A673 (cell line): Measurements from ENCODE around the gene TBL1X. TPM values are rescaled to one million over a fixed set of nuclear protein-coding genes. Genes with fewer than 3 reads are reported as not detected.

Source experiments
- BruUV-seq: library from RNA; stranded (reverse); fragments of 400-500 nt; replicated peaks from 2 replicates; lab custom pipeline; 2021; lab: Mats Ljungman, UMichigan
- CTCF ChIA-PET: fragments of 300-600 bp; sonication (Branson Sonifier 250); formaldehyde crosslinking; loops from one replicate; lab custom pipeline; 2022; ENCODE audit warnings: antibody characterized with exemption; lab: Charles Lee
- POLR2A ChIA-PET: fragments of 300-600 bp; sonication (Branson Sonifier 250); formaldehyde crosslinking; loops from one replicate; lab custom pipeline; 2022; ENCODE audit warnings: antibody characterized with exemption; ENCODE audit not compliant: low non-redundant PET; lab: Charles Lee
- DNase-seq: peaks from one replicate; pipeline ENCODE4 v3.0.0-alpha.2; 2015; ENCODE audit warnings: low spot score
- H3K27ac ChIP-seq: fragments of 200-600 bp; sonication (generic); 2 replicates; pipeline ENCODE4 v1.5.1; 2016; ENCODE audit warnings: mixed run types, low read depth, mild to moderate bottlenecking, mixed read lengths, antibody characterized with exemption, low read length; ENCODE audit not compliant: poor library complexity, severe bottlenecking
- H3K27me3 ChIP-seq: fragments of 200-600 bp; sonication (generic); replicated peaks from 2 replicates; pipeline ENCODE4 v1.6.1; 2017; ENCODE audit warnings: mixed run types, low read depth, mild to moderate bottlenecking, mixed read lengths, antibody characterized with exemption, low read length; ENCODE audit not compliant: insufficient read depth, poor library complexity
- H3K36me3 ChIP-seq: fragments of 200-600 bp; sonication (generic); 2 replicates; pipeline ENCODE4 v1.6.1; 2016; ENCODE audit warnings: mixed run types, mild to moderate bottlenecking, mixed read lengths, antibody characterized with exemption, low read length; ENCODE audit not compliant: insufficient read depth, poor library complexity, severe bottlenecking
- H3K4me1 ChIP-seq: fragments of 200-600 bp; sonication (generic); 2 replicates; pipeline ENCODE4 v1.6.1; 2017; ENCODE audit warnings: mixed run types, mild to moderate bottlenecking, mixed read lengths, antibody characterized with exemption, low read length; ENCODE audit not compliant: insufficient read depth, poor library complexity, severe bottlenecking
- H3K4me3 ChIP-seq: fragments of 200-600 bp; sonication (generic); 2 replicates; pipeline ENCODE4 v1.5.1; 2016; ENCODE audit warnings: low read depth, mixed run types, mild to moderate bottlenecking, mixed read lengths, low read length; ENCODE audit not compliant: poor library complexity, severe bottlenecking
- H3K9me3 ChIP-seq: fragments of 200-600 bp; sonication (generic); 2 replicates; pipeline ENCODE4 v1.6.1; 2016; ENCODE audit warnings: mixed run types, low read depth, mild to moderate bottlenecking, mixed read lengths, antibody characterized with exemption, low read length; ENCODE audit not compliant: poor library complexity, severe bottlenecking
- CTCF ChIP-seq: fragments of 300-800, 200-600 bp; sonication (generic); conservative IDR thresholded peaks from 2 replicates; pipeline ENCODE4 v1.5.1; 2017; ENCODE audit warnings: low read depth, mild to moderate bottlenecking, antibody characterized with exemption, low read length, moderate library complexity, mixed read lengths
- EZH2 ChIP-seq: fragments of 200-600 bp; sonication (generic); IDR thresholded peaks from 2 replicates; pipeline ENCODE4 v1.6.1; 2017; ENCODE audit warnings: borderline replicate concordance, low read depth, mild to moderate bottlenecking, mixed read lengths, antibody characterized with exemption, low read length; ENCODE audit not compliant: poor library complexity, severe bottlenecking
- intact Hi-C: fragments of 100-400 bp; cut with micrococcal nuclease; formaldehyde crosslinking; loops from one replicate; pipeline ENCODE4 v1.10.0; 2022; ENCODE audit not compliant: unreplicated experiment
- total RNA-seq: library from RNA; stranded (reverse); gene quantifications from 2 replicates; pipeline ENCODE4 v1.2.3, GENCODE V29; 2021

The TBL1X gene
- total RNA-seq, 1 experiment from 2014 or later = 26.9 TPM

- intact Hi-C loops = no loop called here
- Histone ChIP-seq H3K27me3 (no peaks in the 10 kb centered on the region), H3K9me3 (no peaks in the 10 kb centered on the region), H3K27ac (no peak overlapping the region), H3K36me3 (no peaks in the 10 kb centered on the region), H3K4me3 (no peak overlapping the region), H3K4me1 (peaks cover 18% of the 10 kb centered on the region)
- CTCF ChIA-PET = no interaction called here
- peak; percentile 7 for DNase-seq
- POLR2A ChIA-PET = no interaction called here
- no TSS peak for BruUV-seq
- TF ChIP-seq EZH2 = no peak
- TF ChIP-seq CTCF = no peak
Measured at GRCh38 chrX:9532349-9532748, 67.5 kb downstream of the TBL1X start.

- Histone ChIP-seq H3K27ac (no peak overlapping the region), H3K27me3 (no peaks in the 10 kb centered on the region), H3K9me3 (no peaks in the 10 kb centered on the region), H3K36me3 (no peaks in the 10 kb centered on the region), H3K4me3 (no peak overlapping the region), H3K4me1 (peaks cover 18% of the 10 kb centered on the region)
- BruUV-seq = no TSS peak
- no peak for DNase-seq
- TF ChIP-seq CTCF (no peak), EZH2 (no peak)
- intact Hi-C loops = no loop called here
- CTCF ChIA-PET = no interaction called here
- POLR2A ChIA-PET = no interaction called here
Measured at GRCh38 chrX:9533611-9534010, 68.8 kb downstream of the TBL1X start.

GRCh38 chrX:9534686-9535085, 69.8 kb downstream of the TBL1X start:
- Histone ChIP-seq H3K36me3 (no peaks in the 10 kb centered on the region), H3K4me1 (peaks cover 18% of the 10 kb centered on the region), H3K9me3 (no peaks in the 10 kb centered on the region), H3K4me3 (no peak overlapping the region), H3K27ac (no peak overlapping the region), H3K27me3 (no peaks in the 10 kb centered on the region)
- POLR2A ChIA-PET = no interaction called here
- intact Hi-C loops = no loop called here
- CTCF ChIA-PET = no interaction called here
- DNase-seq = peak; percentile 39
- no TSS peak for BruUV-seq
- TF ChIP-seq CTCF (no peak), EZH2 (no peak)
